Uterus (tissue), 4 donors: ENCODE measurements around the gene GNB2. TPM values are rescaled to one million over a fixed set of nuclear protein-coding genes. Genes with fewer than 3 reads are reported as not detected.
"Not testable (repeated sequence)": the region's sequence is repeated elsewhere in the genome, so short reads cannot be mapped to it uniquely, and the experiment has no call there.

ENCODE experiments used
- DNase-seq, 2 donors: peaks; one replicate each; pipeline ENCODE4 v3.0.0-alpha.2; 2019 to 2020
- H3K27ac ChIP-seq, 2 donors: fragments of 200-600 bp; sonication (generic); 1 replicate in 1 of 2; 2 replicates in 1 of 2; pipeline ENCODE4 v1.5.1; 2016 to 2018
- H3K27me3 ChIP-seq, 2 donors: fragments of 200-600 bp; sonication (generic); one replicate each; pipeline ENCODE4 v1.5.1; 2018 to 2019; ENCODE audit warnings: control low read depth in 1 of 2
- H3K36me3 ChIP-seq, 2 donors: fragments of 200-600 bp; sonication (generic); one replicate each; pipeline ENCODE4 v1.5.1; 2019; ENCODE audit warnings: control low read depth in 1 of 2
- H3K4me1 ChIP-seq, 2 donors: fragments of 200-600 bp; sonication (generic); one replicate each; pipeline ENCODE4 v1.5.1; 2018 to 2019; ENCODE audit warnings: control low read depth in 1 of 2
- H3K4me3 ChIP-seq, 2 donors: fragments of 200-600 bp; sonication (generic); 1 replicate in 1 of 2; 2 replicates in 1 of 2; pipeline ENCODE4 v1.5.1; 2018 to 2019; ENCODE audit warnings: mild to moderate bottlenecking in 1 of 2
- H3K9me3 ChIP-seq, 2 donors: fragments of 200-600 bp; sonication (generic); one replicate each; pipeline ENCODE4 v1.5.1; 2019; ENCODE audit warnings: control low read depth in 1 of 2
- POLR2A ChIP-seq, 2 donors: fragments of 450-650 bp; IDR thresholded peaks; one replicate each; pipeline ENCODE4 v1.6.1; 2016; ENCODE audit warnings: antibody characterized with exemption in 2 of 2, mild to moderate bottlenecking in 1 of 2, moderate library complexity in 1 of 2
- intact Hi-C: fragments of 100-400 bp; cut with DNase I; formaldehyde crosslinking; loops from one replicate; pipeline ENCODE4 v1.15.1; 2023; ENCODE audit warnings: low total_unique reads
- total RNA-seq, 4 donors: library from RNA; depleted of rRNA in 3 of 4; stranded (reverse); fragments of >200 nt in 3 of 4; gene quantifications; one replicate each; pipeline versions ENCODE4 v1.1.0 to v1.2.4, GENCODE V29; 2014 to 2023
- TF ChIP-seq, protein P1 (sequence below), 4 experiments: fragments of 200-600 bp in 2 of 4; fragments of 450-650 bp in 2 of 4; sonication (generic) in 2 of 4; IDR thresholded peaks; one replicate each; pipeline ENCODE4 v1.5.1; 2016 to 2019; ENCODE audit warnings: antibody characterized with exemption in 4 of 4, mild to moderate bottlenecking in 2 of 4, moderate library complexity in 1 of 4
- donor health status: DM: yes; HTN: yes; CAD: no.

The GNB2 gene
- total RNA-seq, 4 donors from 2014 or later, result 72.0 to 245 (median 94.3) TPM

DNA sequence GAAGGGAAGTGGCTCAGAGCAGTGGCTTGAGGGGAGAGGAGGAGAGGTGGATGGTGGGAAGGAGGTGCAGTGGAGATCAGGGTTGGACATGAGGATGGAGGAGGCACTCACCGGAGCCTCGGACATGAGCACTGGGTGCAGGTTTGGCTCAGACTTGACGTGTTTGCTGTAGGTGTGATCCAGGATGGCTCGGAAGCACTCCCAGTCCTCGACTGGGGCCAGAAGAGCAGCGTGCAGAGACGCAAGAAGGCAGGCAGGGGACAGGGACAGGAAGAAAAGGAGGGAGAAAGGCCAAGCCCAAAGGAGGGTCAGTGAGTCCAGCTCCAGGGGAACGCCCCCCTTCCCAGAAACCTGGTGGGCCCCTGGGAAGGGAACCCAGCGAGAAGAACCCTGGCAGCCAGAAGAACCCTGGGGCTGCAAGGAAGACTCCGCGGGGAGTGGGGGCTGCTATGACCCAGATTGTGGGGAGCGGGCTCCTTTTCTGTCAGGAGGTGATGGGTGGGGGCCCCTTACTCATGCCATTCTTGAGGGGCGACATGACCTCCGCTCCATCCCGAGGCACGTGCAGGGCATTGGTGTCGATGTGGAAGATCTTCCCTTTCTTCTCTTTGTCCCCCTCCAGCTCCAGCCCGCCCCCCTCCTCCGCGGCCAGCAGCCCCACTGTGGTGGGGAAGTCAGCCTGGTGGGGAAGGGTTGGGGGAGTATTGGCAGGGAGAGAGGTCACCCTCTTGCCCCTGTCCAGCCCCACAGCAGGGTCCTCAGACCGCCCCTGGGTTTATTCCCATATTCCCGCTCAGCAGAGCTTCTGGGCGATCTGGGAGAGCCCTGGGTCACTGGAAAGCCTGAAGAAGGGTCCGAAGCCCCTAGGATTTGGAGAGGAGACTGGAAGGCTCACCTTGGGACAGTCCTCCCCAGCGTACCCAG, 18.4 kb upstream of the GNB2 start:
- Histone ChIP-seq H3K36me3 (no peaks in the 10 kb centered on the region), H3K27me3 (peaks cover 18 to 28% of the 10 kb centered on the region in 2 donors), H3K4me1 (no peaks in the 10 kb centered on the region), H3K4me3 (no peak overlapping the region), H3K9me3 (no peaks in the 10 kb centered on the region), H3K27ac (no peak overlapping the region)
- DNase-seq, result no peak
- TF ChIP-seq POLR2A (IDR thresholded peaks at IDR 0.05), result no peak
- TF ChIP-seq, protein P1, sequence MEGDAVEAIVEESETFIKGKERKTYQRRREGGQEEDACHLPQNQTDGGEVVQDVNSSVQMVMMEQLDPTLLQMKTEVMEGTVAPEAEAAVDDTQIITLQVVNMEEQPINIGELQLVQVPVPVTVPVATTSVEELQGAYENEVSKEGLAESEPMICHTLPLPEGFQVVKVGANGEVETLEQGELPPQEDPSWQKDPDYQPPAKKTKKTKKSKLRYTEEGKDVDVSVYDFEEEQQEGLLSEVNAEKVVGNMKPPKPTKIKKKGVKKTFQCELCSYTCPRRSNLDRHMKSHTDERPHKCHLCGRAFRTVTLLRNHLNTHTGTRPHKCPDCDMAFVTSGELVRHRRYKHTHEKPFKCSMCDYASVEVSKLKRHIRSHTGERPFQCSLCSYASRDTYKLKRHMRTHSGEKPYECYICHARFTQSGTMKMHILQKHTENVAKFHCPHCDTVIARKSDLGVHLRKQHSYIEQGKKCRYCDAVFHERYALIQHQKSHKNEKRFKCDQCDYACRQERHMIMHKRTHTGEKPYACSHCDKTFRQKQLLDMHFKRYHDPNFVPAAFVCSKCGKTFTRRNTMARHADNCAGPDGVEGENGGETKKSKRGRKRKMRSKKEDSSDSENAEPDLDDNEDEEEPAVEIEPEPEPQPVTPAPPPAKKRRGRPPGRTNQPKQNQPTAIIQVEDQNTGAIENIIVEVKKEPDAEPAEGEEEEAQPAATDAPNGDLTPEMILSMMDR (IDR thresholded peaks at IDR 0.05), result no peak
- intact Hi-C loops, result no loop called here

DNA sequence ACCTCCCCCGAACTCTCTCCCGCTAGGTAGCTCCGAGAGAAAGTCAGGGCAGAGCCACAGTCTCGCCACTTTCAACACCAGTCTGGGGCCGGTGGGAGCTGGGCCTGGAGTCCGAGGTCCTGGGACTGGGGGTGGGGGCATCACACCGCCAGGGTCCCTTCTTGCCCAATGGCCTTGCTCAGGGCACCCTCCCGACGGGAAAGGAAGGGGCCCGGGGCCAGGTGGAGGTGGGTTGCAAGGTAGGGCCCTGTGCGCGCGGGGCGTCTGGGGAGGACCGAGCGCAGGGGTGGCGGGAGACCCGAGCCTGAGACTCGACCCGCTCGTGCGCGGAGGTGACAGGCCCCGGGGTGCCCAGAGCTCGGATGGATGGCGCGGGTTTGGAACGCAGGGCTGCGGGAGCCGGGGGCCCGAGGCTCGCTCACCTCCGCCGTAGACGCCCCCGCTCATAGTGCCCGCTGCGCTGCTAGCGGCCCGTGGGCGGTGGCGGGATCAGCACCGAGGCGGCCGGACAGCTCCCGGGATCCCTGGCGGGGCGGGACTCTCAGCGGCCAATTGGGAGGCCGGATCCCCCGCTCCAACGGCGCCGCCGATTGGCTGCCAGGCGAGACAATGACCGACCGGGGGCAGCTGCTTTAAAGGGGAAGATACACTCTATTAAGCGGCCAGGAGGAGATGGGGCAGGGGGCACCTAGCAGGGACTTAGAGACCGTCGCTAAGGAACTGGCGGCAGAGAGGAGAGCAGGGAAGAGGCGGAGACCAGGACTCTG, 17.4 kb upstream of the GNB2 start, which contains the start of gene ACTL6B:
TSS of gene ACTL6B (minus strand) at position 541 of the 767 bp plus-strand sequence. CDS start at position 447, 94 bp downstream.
- TF ChIP-seq, protein P1 (IDR thresholded peaks at IDR 0.05), result no peak
- Histone ChIP-seq H3K4me3 (no peak within 1 kb of the TSS), H3K27me3 (peaks cover 18 to 28% of the 10 kb centered on the region in 2 donors), H3K36me3 (no peaks in the 10 kb centered on the region), H3K9me3 (no peaks in the 10 kb centered on the region), H3K27ac (no peak within 1 kb of the TSS), H3K4me1 (no peaks in the 10 kb centered on the region)
- no peak for DNase-seq
- intact Hi-C loops, result no loop called here

DNA sequence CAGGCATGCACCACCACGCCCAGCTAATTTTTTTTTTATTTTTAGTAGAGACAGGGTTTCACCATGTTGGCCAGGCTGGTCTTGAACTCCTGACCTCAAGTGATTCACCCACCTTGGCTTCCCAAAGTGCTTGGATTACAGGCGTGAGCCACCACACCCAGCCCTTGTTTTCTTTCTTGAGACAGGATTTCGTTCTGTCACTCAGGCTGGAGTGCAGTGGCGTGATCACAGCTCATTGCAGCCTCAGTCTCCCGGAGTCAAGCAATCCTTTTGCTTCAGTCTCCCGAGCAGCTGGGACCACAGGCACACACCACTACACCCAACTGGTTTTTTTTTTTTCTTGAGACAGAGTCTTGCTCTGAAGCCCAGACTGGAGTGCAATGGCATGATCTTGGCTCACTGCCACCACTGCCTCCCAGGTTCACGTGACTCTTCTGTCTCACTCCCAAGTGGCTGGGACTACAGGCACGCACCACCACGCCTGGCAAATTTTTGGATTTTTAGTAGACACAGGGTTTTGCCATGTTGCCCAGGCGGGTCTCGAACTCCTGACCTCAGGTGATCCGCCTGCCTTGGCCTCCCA, 11.3 kb upstream of the GNB2 start:
- H3K9me3 ChIP-seq, H3K27me3 ChIP-seq, DNase-seq, H3K36me3 ChIP-seq, intact Hi-C loops, H3K27ac ChIP-seq, H3K4me1 ChIP-seq, H3K4me3 ChIP-seq: not testable (repeated sequence)

DNA sequence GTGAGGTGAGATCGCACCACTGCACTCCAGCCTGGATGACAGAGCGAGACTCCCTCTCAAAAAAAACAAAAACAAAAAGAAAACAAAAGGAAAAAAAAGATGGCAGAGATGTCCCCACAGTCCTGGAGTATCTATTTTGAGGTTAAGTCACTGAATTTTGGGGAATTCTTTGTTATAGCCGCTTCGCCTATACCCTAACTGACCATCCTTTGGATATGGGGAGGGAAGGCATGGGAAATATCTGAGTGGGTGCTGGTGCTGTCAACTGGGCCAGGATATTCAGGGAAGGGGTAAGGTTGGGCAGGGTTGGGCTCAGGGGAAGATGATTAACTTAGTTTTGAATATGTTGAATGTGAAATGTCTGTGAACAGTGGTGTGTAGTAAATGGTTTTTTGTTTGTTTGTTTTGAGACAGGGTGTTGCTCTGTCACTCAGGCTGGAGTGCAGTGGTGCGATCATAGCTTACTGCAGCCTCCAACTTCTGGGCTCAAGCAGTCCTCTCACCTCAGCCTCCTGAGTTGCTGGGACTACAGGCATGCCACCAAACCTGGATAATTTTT, 8.3 kb upstream of the GNB2 start:
- Histone ChIP-seq H3K9me3 (no peaks in the 10 kb centered on the region), H3K36me3 (no peaks in the 10 kb centered on the region), H3K4me1 (no peaks in the 10 kb centered on the region), H3K27ac (no peak overlapping the region), H3K4me3 (no peak overlapping the region), H3K27me3 (no peaks in the 10 kb centered on the region)
- intact Hi-C loops, result no loop called here
- DNase-seq, result no peak
- no peak for TF ChIP-seq POLR2A (IDR thresholded peaks at IDR 0.05)
- TF ChIP-seq, protein P1 (IDR thresholded peaks at IDR 0.05), result no peak

DNA sequence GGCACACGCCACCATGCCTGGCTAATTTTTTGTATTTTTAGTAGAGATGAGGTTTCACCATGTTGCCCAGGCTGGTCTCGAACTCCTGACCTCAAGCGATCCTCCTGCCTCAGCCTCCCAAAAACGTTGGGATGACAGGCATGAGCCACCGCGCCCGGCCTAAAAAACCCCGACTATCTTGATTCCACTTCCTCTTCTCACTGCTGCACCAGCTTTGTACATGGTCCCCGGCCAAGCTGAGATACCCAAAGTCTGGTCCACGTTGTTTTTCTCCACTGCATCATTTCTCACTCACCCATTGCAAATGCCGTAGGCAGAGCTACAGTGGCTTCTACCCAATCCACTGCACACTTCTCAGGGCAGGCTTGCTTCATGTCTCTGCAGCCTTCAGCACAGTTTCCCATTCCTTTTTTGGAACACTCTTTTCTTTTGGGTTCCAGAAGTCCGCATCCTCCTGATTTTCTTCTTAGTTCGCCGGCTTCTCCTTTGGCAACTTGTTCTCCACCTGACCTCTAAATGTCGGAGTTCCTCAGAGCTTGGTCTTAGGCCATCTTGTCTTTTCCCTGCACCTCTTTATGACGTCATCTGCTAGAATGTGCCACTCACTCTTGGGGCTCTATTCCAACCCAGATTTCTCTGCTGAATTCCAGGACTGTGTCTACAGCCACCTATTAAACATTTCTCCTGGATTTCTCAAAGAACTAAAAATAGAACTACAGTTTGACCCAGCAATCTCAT, 6.0 kb upstream of the GNB2 start:
- TF ChIP-seq POLR2A (IDR thresholded peaks at IDR 0.05), result no peak
- TF ChIP-seq, protein P1 (IDR thresholded peaks at IDR 0.05), result no peak
- H3K36me3 ChIP-seq, result no peaks in the 10 kb centered on the region
- H3K4me1 ChIP-seq, result no peaks in the 10 kb centered on the region
- intact Hi-C loops, result no loop called here
- no peaks in the 10 kb centered on the region for H3K27me3 ChIP-seq
- no peaks in the 10 kb centered on the region for H3K9me3 ChIP-seq
- no peak for DNase-seq
- H3K4me3 ChIP-seq, result no peak overlapping the region
- H3K27ac ChIP-seq, result no peak overlapping the region
